ENCODE measurements around the gene FAM174C.

Gene FAM174C

GRCh38 chr19:1327125-1327524, 51.8 kb downstream of the FAM174C start:
- no peak for DNase-seq
